D341Med (cell line): ENCODE results near the gene HSD3B1.
"Not testable (repeated sequence)": the region's sequence is repeated elsewhere in the genome, so short reads cannot be mapped to it uniquely, and the experiment has no call there.

Experiments
- DNase-seq: peaks from one replicate; pipeline ENCODE4 v3.0.0; 2012; ENCODE audit warnings: low spot score

The HSD3B1 gene

GRCh38 chr1:119492763-119493162, 14.2 kb upstream of the HSD3B1 start:
- no peak for DNase-seq

DNA sequence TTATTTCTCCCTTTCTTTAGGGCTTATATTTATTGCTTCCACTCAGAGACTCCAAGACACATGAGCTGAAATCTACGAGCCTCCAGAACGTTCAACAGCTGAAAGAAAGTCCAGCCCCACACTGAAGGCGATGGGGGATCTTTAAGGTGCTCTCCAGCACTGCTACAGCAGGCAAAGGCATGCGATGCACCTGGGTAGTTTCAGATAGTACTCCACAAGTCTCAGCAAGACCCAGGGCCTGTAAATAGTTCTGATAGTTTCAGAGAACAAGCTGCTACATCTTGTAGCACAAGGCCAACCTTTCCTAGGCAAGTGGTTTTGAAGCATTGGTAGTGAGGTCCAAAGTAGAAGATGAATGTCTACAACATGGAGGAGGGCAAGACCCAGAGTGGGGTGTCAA, 2.2 kb upstream of the HSD3B1 start:
- no peak for DNase-seq

DNA sequence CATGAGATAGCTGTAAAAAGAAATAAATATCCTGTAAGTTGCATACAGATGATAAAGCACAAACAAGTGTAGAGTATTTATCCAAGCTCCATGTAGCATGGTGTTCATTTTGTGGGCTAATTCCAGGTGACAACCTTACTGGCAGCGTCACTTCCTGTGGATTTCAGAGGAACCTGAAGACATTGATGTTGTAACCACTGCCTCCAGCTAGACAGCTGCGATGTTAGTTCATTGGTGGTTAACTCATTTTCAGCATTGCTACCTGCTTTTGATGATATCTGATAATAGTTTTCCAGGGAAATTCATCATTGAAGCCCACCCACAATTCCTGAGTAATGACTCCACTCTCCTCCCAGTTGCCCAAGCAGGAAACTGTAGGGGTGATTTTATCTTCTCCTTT, 3.0 kb downstream of the HSD3B1 start:
- DNase-seq: no peak

DNA sequence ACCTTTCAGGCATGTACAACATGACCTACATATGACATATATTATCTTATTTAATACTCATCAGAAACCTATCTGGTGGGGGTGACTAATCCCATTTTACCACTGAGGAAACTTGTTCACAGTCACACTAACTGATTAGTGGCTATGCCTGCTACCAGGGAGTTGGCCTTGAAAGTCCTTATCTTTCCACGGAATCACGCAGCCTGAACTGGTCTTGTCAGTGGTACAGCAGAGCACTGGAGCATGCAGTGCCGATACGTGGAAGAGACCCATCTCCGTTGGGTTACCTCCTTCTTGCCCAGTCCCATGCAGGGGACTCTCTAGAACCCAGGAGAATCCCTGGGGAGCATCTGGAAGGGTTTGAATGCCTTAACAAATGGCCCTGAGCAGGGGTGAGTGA, 8.2 kb downstream of the HSD3B1 start:
- no peak for DNase-seq

DNA sequence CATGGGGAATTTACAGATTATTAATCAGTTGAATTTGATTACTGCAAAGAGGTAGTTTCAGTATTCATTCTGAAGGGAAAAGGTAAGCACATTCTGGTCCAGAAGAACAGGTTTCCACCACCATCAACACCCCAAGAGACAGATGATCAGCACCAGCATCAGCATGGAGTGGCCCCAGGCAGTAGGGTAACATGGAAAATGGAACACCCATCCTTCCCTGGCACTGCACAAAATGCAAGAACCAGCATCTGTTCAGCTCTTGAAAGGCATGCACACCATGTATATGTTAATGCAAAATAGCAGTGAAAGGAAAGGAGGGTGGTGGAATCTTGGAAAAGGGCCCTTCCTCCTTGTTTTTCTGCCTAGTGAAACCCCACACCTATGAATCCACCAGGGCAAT, 9.2 kb downstream of the HSD3B1 start:
- no peak for DNase-seq

- DNase-seq: no peak
Measured at GRCh38 chr1:119516680-119517079, 9.7 kb downstream of the HSD3B1 start.

- DNase-seq: not testable (repeated sequence)
Measured at GRCh38 chr1:119517667-119518066, 10.7 kb downstream of the HSD3B1 start.

- no peak for DNase-seq
Measured at GRCh38 chr1:119531606-119532323, 24.8 kb downstream of the HSD3B1 start.

GRCh38 chr1:119532324-119532910, 25.4 kb downstream of the HSD3B1 start:
- no peak for DNase-seq

DNA sequence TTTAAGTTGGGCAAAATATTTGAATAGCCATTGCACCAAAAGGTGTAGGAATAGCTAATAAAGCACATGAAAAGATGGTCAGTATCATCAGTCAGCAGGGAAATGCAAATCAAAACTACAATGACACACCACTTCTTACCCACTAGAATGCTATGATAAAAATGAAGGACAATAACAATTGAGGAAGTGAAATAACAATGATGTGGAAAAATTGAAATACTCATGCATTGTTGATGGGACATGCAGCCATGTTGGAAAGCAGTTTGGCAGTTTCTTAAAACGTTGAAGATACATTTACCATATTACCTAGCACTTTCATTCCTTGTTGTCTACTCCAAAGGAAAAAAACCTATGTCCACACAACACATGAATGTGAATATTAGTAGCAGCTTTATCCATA, 28.4 kb downstream of the HSD3B1 start:
- no peak for DNase-seq

DNA sequence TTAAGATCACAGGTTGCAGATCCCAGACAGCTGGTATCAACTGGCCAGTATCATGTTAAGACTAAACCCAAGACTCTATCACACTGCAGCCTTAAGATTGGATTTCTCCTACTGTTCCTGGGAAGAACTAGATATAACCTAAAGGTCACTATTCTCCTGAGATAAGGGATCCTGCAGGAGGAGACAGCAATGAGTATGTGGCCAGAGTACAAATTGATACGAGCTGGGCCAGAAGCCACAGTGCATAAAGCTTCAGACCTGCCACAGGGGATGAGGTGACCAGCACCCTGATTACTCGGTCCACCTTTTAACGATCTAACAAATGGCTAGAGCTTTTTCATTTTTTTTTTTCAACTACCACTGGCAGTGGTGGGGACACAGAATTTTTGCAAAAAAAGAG, 31.0 kb downstream of the HSD3B1 start:
- DNase-seq: no peak

GRCh38 chr1:119539636-119540035, 32.6 kb downstream of the HSD3B1 start:
- no peak for DNase-seq

- no peak for DNase-seq
Measured at GRCh38 chr1:119541389-119541788, 34.4 kb downstream of the HSD3B1 start.

GRCh38 chr1:119542492-119542946, 35.5 kb downstream of the HSD3B1 start:
- DNase-seq: no peak

GRCh38 chr1:119544165-119544762, 37.3 kb downstream of the HSD3B1 start:
- no peak for DNase-seq

DNA sequence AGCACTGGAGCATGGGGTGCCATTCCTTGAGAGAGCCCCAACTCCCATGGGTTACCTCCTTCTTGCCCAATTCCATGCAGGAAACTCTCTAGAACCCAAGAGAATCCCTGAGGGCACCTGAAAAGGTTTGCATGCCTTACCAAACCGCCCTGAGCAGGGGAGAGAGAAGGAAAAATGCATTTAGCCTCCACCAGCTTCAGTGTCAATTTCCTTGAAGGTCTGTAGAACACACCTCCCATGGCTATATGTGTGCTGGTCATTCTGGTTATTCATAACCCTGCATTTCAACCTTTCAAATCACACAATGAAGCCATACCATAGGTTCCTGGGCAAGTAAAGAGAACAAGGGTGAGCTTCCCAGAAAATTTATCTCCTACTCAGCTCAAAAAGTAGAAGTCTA, 39.6 kb downstream of the HSD3B1 start:
- no peak for DNase-seq

- DNase-seq: no peak
Measured at GRCh38 chr1:119547306-119547705, 40.3 kb downstream of the HSD3B1 start.

DNA sequence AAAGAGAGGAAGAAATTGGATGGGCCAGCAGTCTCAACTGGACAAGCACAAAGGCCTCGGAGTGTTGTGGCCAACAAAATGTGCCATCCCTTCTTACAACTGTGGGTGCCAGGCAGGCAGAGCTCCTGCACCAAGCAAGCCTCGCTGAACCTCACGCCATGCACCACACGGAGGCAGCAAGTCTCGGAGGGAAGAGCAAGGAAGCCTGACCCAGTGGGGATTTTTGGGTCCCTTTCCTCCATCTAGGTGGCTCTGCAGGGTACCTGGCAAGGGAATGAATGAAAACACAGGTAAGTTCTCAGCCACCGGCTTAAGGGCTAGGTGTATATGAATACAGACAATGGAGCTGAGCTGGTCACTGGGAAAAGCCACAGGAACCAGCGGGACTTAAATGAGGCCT, 40.8 kb downstream of the HSD3B1 start:
- no peak for DNase-seq

GRCh38 chr1:119549719-119550132, 42.7 kb downstream of the HSD3B1 start:
- DNase-seq: peak; percentile 22

- DNase-seq: no peak
Measured at GRCh38 chr1:119550381-119550780, 43.4 kb downstream of the HSD3B1 start.

- no peak for DNase-seq
Measured at GRCh38 chr1:119551218-119551617, 44.2 kb downstream of the HSD3B1 start.

DNA sequence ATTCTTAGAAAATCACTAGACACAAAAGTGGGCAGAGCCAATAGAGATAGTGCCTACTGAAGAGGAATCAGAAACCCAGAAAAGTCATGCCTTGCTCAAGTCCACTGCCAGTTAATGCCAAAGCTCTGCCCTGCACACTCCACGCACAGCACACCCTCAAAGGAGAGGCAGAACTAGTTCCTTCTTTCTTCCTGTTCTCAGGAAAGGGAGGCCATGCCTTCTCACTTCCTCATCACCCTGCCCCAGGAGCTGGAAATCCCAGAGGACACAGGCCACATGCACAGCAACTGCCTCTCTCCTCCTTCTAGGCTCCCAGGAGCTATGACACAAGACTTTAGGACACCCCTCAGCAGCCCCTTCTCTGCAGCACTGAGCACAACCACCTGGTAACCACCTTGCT, 45.6 kb downstream of the HSD3B1 start:
- DNase-seq: not testable (repeated sequence)

DNA sequence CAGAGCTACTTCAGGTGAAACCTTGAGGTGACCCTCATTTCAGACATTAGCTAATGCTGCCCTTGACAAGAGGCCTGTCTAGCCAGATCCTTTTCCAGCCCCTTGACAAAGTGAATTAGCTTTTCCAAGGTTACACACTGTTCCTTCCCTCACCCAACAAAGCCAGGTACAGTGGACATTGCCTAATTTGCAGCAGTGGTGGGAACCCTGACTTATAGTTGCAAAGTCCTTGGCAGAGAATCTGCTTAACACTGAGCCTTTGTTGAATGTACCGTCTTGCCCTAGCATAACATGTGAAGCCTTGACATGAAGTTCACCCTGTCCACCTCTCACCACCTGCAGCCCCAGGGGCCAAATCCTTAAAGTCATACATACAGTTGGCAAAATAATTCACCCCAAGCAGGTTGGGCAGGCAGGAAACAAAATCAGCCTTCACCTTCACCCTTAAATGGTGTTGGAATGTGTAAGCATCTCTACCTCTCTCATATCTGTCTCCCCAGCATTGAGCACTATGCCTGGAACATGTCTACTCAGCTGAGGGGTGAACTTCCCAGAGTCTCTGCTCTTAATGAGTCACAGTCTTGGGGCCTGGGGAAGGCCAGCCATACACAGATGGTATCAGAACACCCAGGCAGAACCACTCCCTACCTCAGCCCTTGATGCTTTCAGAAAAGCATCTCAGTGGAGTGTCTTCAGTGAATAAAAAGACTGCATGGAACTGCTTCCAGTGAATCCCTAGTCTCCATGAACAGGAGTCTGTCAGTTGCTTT, 46.5 kb downstream of the HSD3B1 start:
- not testable (repeated sequence) for DNase-seq
